Neural cell (in vitro differentiated cells): ENCODE measurements around the gene KANSL3. TPM values are rescaled to one million over a fixed set of nuclear protein-coding genes. Genes with fewer than 3 reads are reported as not detected.

Source experiments
- H2AFZ ChIP-seq: fragments of 200-600, 300-800 bp; sonication (generic), shearing (Covaris generic); 2 replicates; pipeline ENCODE4 v1.6.0; 2014; ENCODE audit warnings: low read depth, mild to moderate bottlenecking, antibody characterized with exemption, low read length, moderate library complexity
- H3F3A ChIP-seq: fragments of 200-600 bp; shearing (Covaris generic); 2 replicates; pipeline ENCODE4 v1.6.1; 2016; ENCODE audit warnings: mild to moderate bottlenecking, moderate library complexity, mixed read lengths, antibody characterized with exemption, low read length; ENCODE audit not compliant: insufficient read depth, poor library complexity, severe bottlenecking
- H3K27ac ChIP-seq: fragments of 200-600, 300-800 bp; sonication (generic), shearing (Covaris generic); 2 replicates; pipeline ENCODE4 v1.5.1; 2014; ENCODE audit warnings: mild to moderate bottlenecking, low read length, moderate library complexity
- H3K27me3 ChIP-seq: fragments of 300-800, 200-600 bp; sonication (generic), shearing (Covaris generic); 2 replicates; pipeline ENCODE4 v1.6.0; 2014; ENCODE audit warnings: mild to moderate bottlenecking, low read depth, low read length, moderate library complexity; ENCODE audit not compliant: insufficient read depth
- H3K36me3 ChIP-seq: fragments of 300-800, 200-600 bp; sonication (generic), shearing (Covaris generic); 2 replicates; pipeline ENCODE4 v1.5.1; 2014; ENCODE audit warnings: mild to moderate bottlenecking, antibody characterized with exemption, low read length, moderate library complexity; ENCODE audit not compliant: insufficient read depth
- H3K4me2 ChIP-seq: fragments of 300-800, 200-600 bp; sonication (generic), shearing (Covaris generic); 2 replicates; pipeline ENCODE4 v1.6.0; 2014; ENCODE audit warnings: mild to moderate bottlenecking, low read length
- H3K4me3 ChIP-seq: fragments of 300-800, 200-600 bp; sonication (generic), shearing (Covaris generic); 2 replicates; pipeline ENCODE4 v1.5.1; 2014; ENCODE audit warnings: mild to moderate bottlenecking, low read length, moderate library complexity
- H3K79me2 ChIP-seq: fragments of 200-600 bp; shearing (Covaris generic); replicated peaks from 2 replicates; pipeline ENCODE4 v1.6.0; 2014; ENCODE audit warnings: mild to moderate bottlenecking, low read length, moderate library complexity; ENCODE audit not compliant: insufficient read depth
- H3K9ac ChIP-seq: fragments of 300-800, 200-600 bp; sonication (generic), shearing (Covaris generic); 2 replicates; pipeline ENCODE4 v1.6.1; 2016; ENCODE audit warnings: mild to moderate bottlenecking, low read length, mixed read lengths
- H3K9me2 ChIP-seq: fragments of 200-600 bp; shearing (Covaris generic); 2 replicates; pipeline ENCODE4 v1.6.1; 2016; ENCODE audit warnings: mild to moderate bottlenecking, low read length, mixed read lengths; ENCODE audit not compliant: insufficient read depth
- H3K9me3 ChIP-seq: fragments of 200-600, 300-800 bp; sonication (generic), shearing (Covaris generic); 2 replicates; pipeline ENCODE4 v1.6.1; 2016; ENCODE audit warnings: mild to moderate bottlenecking, mixed run types, low read length, moderate library complexity, mixed read lengths
- H4K20me1 ChIP-seq: fragments of 200-600 bp; shearing (Covaris generic); 2 replicates; pipeline ENCODE4 v1.6.1; 2016; ENCODE audit warnings: mild to moderate bottlenecking, mixed run types; ENCODE audit not compliant: insufficient read depth
- CTCF ChIP-seq: fragments of 450-650 bp; IDR thresholded peaks from 2 replicates; pipeline ENCODE4 v1.5.1; 2014; ENCODE audit warnings: antibody characterized with exemption, mild to moderate bottlenecking, moderate library complexity; ENCODE audit not compliant: poor library complexity, severe bottlenecking
- EP300 ChIP-seq: fragments of 450-650 bp; conservative IDR thresholded peaks from 2 replicates; pipeline ENCODE4 v1.6.1; 2014; ENCODE audit warnings: antibody characterized with exemption, mild to moderate bottlenecking, moderate library complexity; ENCODE audit not compliant: poor library complexity, severe bottlenecking
- EZH2 ChIP-seq: fragments of 200-600, 300-800 bp; shearing (Covaris generic), sonication (generic); IDR thresholded peaks from 2 replicates; pipeline ENCODE4 v1.6.1; 2014; ENCODE audit warnings: antibody characterized with exemption, low read length, borderline replicate concordance, mild to moderate bottlenecking; ENCODE audit not compliant: insufficient read depth, poor library complexity, severe bottlenecking
- MXI1 ChIP-seq: fragments of 450-650 bp; conservative IDR thresholded peaks from 2 replicates; pipeline ENCODE4 v1.6.1; 2014; ENCODE audit warnings: antibody characterized with exemption, mild to moderate bottlenecking; ENCODE audit not compliant: poor library complexity, severe bottlenecking
- POLR2AphosphoS5 ChIP-seq: IDR thresholded peaks from 2 replicates; pipeline ENCODE4 v1.6.1; 2012
- RAD21 ChIP-seq: fragments of 450-650 bp; conservative IDR thresholded peaks from 2 replicates; pipeline ENCODE4 v1.6.1; 2014; ENCODE audit warnings: antibody characterized with exemption, mild to moderate bottlenecking, moderate library complexity
- REST ChIP-seq: IDR thresholded peaks from 2 replicates; pipeline ENCODE4 v1.6.1; 2012; ENCODE audit warnings: borderline replicate concordance
- SMC3 ChIP-seq: fragments of 450-650 bp; conservative IDR thresholded peaks from 2 replicates; pipeline ENCODE4 v1.6.1; 2014; ENCODE audit warnings: antibody characterized with exemption, mild to moderate bottlenecking, moderate library complexity; ENCODE audit not compliant: poor library complexity
- TAF1 ChIP-seq: IDR thresholded peaks from 2 replicates; pipeline ENCODE4 v1.6.1; 2012; ENCODE audit warnings: low read depth
- polyA plus RNA-seq: library from polyadenylated mRNA; depleted of rRNA; stranded (reverse); fragments of >200 nt; gene quantifications from 2 replicates; pipeline ENCODE4 v1.2.3, GENCODE V29; 2014

Gene KANSL3
- polyA plus RNA-seq, 1 donor from 2014 or later, result 37.7 TPM

GRCh38 chr2:96681540-96681939 is 43.4 kb upstream of the KANSL3 start:
- no peaks in the 10 kb centered on the region for H3K27me3 ChIP-seq
- no peak overlapping the region for H2AFZ ChIP-seq
- H3K36me3 ChIP-seq, result no peaks in the 10 kb centered on the region
- no peaks in the 10 kb centered on the region for H3K79me2 ChIP-seq
- H3K4me3 ChIP-seq, result no peak overlapping the region
- H4K20me1 ChIP-seq, result no peaks in the 10 kb centered on the region
- H3K27ac ChIP-seq, result no peak overlapping the region
- H3K9me2 ChIP-seq, result no peaks in the 10 kb centered on the region
- TF ChIP-seq CTCF (no peak), SMC3 (no peak), POLR2AphosphoS5 (no peak), EZH2 (no peak), MXI1 (no peak), EP300 (no peak), TAF1 (no peak), RAD21 (no peak), REST (no peak)
- H3K9ac ChIP-seq, result no peak overlapping the region
- no peaks in the 10 kb centered on the region for H3F3A ChIP-seq
- no peaks in the 10 kb centered on the region for H3K9me3 ChIP-seq
- no peak overlapping the region for H3K4me2 ChIP-seq

- H4K20me1 ChIP-seq, result no peaks in the 10 kb centered on the region
- no peaks in the 10 kb centered on the region for H3K79me2 ChIP-seq
- H3K4me3 ChIP-seq, result no peak overlapping the region
- H3K36me3 ChIP-seq, result no peaks in the 10 kb centered on the region
- no peaks in the 10 kb centered on the region for H3K9me3 ChIP-seq
- TF ChIP-seq EP300 (no peak), TAF1 (no peak)
- H2AFZ ChIP-seq, result no peak overlapping the region
- H3K9ac ChIP-seq, result no peak overlapping the region
- H3K9me2 ChIP-seq, result no peaks in the 10 kb centered on the region
- no peaks in the 10 kb centered on the region for H3K27me3 ChIP-seq
- H3K27ac ChIP-seq, result no peak overlapping the region
- H3F3A ChIP-seq, result no peaks in the 10 kb centered on the region
- no peak overlapping the region for H3K4me2 ChIP-seq
Measured at GRCh38 chr2:96680561-96681141, 42.5 kb upstream of the KANSL3 start.
